ENCODE measurements around the gene DROSHA.

The DROSHA gene

DNA sequence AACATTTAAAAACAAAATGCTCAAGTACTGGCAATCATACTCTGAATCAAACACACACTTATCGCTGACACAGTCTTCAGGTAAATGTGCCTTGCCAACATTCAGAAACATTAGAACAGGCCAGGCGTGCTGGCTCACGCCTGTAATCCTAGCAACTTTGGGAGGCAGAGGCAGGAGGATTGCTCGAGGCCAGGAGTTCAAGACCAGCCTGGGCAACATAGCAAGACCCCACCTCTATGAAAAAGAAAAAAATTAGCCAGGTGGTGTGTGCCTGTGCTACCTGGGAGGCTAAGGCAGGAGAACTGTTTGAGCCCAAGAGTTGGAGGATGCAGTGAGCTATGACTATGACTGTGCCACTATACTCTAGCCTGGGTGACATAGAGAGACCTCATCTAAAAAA, 20.6 kb downstream of the DROSHA start:
- no peak for DNase-seq

DNA sequence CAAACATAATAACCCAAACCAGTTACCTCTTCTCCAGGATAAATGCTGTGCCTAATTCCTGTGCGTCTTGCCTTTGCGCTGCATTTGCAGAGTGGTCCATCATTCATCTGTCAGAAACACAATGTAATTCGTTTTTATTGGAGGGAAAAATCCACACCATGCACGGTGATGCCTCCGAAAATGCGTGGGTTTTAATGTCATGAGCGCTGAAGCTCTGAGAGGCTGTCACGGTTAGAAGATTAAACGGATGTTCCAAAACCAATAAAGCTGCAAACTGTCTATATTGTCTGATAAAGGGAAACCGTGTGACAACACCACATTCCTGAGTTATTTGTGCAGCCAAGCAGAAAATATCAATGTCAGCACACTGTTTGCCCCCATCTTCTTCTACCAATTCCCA, 27.4 kb downstream of the DROSHA start:
- no peak for DNase-seq

DNA sequence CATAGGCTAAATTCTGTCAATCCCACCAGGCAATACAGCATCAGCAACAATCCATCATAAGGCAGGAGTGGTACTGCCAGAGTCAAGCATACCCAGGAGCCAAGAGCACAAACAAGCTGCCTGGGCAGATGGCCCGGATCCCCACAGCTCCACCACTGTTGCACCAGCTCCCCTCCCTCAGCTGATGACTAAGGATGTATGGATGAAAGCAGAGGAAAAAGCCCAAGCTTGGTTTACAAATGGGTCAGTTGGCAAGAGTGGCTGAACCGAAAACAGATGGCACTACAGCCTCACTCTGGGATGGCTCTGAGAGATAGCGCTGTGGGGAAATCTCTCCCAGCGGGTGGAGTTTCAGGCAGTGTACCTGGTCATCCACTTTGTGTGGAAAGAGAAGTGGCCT, 29.4 kb downstream of the DROSHA start:
- DNase-seq: no peak

DNA sequence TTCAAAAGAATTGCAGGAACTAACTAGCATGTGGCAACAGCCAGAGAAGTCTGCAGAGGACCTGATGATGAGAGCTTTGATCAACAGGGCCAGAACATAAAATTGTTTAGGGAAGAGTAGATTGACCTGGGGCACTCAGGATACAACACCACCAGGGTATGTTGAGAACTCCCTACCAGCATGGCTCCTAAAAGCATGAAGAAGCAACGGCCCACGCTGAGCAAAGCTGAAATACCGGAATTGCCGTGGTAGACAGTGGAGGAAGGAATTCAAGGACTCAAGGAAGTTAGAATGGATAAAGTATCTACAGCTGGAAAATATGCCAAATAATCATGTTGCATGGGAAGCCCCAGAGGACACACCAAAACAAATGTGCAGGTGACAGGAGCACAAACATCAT, 31.6 kb downstream of the DROSHA start:
- no peak for DNase-seq

DNA sequence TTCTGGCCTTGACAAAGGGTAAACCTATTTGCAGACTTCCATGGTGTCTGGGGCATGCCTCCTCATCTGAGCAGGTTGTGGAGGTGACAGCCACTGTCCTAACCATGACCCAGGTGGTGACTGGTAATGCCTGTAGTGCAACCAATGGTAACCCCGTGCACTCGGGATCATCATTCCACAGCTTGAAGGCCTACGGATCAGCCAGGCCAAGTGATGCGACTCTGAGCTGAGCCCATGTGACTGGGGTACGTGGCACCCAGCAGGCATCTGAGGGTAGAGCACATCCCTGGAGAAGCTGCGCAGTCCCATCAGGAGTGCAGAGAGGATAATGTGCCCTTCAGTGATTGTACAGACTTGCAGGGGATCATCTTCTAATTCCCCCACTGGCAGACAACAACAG, 35.0 kb downstream of the DROSHA start:
- no peak for DNase-seq

DNA sequence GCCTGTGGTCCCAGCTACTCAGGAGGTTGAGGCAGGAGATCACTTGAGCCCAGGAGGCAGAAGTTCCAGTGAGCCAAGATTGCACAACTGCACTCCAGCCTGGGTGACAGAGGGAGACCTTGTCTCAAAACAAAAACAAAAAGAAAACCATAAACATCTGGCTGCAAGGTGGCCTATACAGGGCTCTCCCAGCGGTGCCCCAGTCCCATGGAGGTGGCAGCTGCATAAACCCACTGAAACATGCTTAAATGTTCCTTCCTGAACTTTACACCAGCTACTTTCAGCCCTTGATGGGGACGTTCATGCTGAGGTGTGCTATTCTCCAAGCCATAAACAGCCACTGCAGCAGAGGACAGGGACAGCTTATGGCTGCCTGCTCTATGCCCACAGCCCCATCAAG, 35.6 kb downstream of the DROSHA start:
- no peak for DNase-seq

DNA sequence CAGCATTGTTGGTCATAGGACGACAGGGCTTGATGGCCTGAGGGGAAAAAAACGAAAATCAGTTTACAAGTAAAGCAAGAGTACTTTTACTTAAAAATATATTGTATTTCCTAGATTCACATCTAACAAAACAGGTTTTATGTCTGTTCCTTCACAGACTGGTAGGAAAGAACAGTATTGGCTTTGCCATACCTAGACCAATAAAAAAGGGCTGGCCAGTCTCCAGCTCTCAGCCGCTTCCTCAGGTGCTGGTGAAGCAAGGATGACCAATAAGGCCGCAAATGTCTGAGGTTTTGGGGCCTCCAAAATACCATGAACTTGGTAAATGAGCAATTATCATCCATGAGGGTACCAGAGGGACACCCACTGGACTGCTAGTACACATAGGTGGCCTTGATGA, 36.6 kb downstream of the DROSHA start:
- DNase-seq: no peak

DNA sequence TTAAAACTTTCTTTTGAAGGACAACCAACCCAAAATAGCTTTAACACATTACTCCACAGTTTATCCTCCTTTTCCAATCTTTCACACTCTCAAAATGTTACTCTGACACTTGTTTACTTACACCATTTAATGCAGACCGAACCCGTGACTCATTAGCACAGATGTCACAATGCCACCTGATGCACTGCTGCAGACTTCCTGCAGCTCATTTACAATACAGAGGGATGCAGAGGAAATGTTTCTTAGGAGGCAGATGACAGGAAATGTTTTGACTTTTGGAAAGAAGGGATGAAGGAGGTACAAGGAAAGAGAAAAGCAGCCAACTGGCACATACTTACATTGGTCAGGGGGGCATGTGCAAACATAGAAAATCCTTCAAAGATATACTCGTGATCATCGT, 39.0 kb downstream of the DROSHA start:
- no peak for DNase-seq

DNA sequence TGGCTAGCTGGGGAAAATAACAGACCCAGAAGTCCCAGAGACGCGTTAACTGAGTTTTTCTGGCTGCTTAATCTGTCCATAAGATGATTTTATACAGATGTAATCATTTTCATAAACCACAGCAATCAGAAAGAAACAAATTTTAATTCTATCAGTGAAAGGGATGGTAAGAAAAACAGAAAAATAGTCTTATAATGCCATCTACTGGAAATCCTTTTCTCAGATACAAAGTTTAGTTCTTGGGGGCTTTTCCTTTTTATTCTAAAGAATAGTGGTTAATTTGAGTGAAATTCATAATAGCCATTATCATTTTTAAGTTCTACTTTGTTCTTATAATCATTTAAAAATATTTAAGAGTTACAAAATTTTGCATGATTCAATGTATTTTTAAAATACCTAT, 44.4 kb downstream of the DROSHA start:
- DNase-seq: no peak

DNA sequence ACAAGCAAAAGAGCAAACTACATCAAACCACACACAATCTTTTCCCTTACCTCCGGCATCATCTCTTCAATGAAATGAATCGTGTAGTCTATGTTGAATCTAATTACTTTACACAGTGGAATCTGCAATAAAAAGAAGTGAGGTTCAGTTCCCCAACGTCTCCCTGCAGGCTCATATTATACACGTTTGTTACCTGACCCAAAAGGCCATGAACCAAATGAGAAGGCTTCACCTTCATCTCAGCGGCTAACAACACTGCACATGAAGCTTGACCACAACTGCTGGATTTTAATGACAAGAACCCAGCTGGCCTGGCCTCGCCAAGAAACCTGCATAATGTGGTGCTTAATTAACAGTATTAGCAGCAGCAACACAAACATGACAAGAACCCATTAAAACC, 45.5 kb downstream of the DROSHA start:
- DNase-seq: no peak

DNA sequence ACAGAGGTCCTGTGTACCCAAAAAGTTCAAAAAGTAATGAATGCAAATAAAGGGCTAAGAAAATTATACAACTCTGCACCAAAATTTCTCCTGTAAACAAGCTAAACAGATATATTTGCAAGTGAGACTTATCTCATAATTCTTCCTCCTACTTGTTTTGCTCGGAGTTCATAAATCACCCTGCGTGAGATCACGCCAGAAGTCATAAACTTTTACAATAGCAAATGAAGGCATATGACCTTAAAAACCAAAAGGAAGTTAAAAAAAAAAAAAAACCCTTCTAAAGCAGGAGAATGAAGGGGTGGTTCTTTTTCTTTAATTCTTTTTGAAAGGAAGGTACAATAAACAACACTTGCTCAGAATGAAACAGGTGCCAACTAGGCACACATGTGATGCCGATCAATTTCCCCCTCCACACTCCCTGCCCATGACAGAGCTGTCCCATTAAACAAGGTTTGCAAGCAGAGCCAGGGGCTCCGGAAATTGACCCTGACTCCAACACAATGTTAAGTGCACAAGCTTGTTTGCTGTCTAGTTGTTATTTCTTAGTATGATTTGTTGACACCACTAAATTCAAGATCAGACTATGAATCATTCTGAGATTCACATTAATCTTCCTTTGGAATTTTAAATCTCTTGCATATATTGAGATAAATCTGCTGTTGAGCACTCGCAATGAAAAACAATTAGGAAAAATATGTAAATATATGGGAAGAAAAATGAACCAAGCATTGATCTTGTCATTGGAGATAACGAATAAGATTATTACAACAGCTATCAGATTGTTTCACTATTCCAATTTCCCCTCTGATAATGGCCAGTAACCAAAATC, 46.3 kb downstream of the DROSHA start:
- no peak for DNase-seq

DNA sequence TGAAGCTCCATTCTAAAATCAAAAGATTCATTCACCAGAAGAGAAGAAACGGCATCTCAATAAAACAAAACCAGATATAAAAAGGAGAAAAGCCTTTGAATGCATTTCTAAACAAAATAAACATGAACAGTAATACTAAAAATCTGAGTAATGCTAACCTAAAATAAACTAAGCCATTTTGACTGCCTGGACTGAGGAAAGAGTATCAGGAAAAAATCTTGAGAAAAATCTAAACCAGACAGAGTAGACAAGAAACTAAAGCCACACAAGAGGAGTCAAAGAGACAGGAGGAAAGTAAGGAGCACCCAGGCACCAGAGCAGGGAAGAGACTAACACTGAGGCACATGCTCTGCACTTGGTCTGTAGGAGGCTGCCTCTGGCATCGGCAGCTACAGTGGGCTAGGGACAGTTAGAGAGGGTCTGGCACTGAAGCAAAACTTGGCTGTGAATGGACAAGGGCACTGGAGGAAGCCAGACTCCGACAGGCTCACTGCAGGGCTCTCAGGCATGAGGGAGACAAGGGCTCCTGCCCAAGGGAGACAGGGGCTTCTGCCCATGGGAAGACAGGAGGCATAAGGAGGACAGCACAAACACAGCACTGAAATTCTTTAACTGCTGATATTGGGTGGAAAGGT, 50.2 kb downstream of the DROSHA start:
- no peak for DNase-seq

DNA sequence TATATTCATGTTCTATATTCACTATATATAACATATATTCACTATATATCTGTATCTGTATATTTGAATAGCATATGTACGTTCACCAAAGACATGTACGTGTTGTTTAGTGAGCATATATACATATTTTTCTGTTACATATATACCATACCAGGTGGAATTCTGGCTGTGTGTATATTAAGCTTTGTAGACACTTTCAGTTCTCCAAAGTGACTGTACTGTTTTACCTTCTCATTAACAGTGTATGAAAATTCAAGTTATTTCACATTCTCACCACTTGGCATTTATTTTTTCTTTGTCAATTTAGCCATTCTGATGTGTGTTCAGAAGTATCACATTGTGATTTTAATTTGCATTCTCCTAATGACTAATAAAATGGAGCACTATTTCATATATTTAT, 52.2 kb downstream of the DROSHA start:
- no peak for DNase-seq

DNA sequence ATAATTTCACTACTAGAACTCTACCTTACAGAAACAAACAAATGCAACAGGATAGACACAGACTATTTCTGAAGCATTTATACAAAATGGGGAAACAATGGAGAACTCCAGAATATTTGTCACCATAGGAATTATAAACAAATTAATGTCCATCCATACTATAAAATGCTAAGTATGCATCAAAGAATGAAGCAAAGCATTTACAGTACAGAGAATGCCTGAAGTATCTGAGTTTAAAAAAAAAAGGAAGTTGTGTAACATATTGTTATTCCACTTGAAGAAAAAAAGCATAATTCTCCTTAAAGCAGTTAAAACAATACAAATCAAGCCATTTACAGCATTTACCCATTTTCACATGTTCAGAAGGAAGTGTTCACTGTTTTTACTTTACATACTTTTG, 53.0 kb downstream of the DROSHA start:
- DNase-seq: no peak

DNA sequence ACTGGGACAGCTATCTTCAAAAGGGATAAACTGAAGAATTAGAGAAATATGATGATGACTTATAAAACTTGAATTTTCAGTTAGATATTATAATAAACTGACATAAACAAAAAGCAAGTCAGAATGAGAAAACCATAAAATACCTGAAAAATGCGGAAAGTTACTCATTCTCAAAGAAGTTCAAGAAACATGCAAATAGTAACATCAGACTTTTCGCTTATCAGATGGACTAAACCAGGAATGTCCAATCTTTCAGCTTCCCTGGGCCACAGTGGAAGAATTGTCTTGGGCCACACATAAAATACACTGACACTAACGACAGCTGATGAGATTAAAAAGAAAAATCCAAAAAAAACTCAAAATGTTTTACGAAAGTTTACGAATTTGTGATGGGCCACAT, 53.9 kb downstream of the DROSHA start:
- DNase-seq: no peak

DNA sequence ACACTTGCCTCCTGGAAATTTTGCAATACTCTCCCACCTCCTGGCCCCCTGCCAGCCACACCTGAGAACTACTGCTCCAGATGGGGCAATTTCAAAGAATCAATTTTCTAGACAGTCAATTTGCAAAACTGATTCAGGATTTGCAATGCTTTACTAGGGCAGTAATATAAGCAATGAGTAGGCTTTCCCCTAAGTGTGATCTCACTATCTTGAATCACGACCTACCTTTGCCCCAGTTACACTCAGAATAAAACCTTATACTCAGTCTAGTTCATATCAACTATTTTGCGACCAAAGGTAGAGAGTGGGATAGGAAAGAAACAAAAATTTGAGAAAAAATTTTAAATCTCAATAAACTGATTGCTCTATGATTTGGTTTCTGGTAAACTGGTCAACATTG, 54.4 kb downstream of the DROSHA start:
- DNase-seq: no peak

DNA sequence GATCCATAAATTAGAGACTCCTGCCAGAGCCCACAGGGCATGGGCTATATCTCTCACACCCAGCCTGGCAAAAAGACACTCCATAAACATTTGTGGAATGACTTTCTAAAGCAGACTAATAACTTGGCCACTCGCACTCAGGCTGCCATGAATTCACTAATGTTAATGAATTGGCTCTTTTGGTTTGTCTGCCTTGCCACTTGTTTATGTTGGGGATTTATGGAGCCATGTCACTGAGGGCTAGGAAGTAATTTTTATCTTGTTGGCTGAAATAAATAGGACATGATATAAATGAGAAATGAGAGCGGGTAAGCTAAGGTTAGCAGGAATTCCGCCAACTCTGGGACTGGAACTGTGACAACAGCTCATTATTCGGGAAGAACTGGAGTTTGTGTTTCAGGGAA, 55.2 kb downstream of the DROSHA start:
- DNase-seq: no peak

DNA sequence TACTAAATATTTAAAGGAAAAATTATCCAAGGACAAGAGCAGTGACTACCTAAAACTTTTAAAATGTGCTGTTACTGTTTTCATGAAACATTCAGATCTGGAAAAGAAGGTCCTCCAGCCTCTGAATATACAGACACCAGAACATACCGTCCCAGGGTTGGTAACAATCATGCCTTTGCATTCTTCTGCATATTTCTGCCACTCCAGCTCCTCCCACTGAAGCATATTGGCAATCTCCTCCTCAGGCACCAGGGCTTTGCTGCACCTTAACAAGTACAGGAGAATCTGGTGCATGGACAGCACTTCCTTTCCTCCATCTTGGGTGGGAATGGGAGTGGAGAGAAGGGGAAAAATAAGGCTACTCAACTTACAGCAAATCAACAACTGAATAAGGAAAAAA, 60.0 kb downstream of the DROSHA start:
- no peak for DNase-seq

DNA sequence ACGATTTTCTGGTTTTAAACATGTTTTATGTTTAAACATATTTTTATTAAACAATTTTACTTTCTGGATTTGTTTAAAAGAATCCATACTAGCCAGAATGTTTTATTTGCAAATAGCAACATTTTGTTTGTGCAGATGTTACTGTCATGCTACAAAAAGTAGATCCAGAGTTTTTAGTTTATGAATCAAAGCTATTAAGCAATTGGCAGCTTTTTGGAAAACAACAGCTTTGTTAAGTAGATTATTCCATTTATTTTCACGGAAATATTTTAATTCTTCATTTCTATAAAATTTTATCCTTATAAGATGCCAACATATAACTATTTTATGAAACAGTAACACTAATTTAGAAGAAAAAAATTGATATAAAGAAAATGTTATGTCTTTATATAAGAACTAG, 60.9 kb downstream of the DROSHA start:
- DNase-seq: no peak

DNA sequence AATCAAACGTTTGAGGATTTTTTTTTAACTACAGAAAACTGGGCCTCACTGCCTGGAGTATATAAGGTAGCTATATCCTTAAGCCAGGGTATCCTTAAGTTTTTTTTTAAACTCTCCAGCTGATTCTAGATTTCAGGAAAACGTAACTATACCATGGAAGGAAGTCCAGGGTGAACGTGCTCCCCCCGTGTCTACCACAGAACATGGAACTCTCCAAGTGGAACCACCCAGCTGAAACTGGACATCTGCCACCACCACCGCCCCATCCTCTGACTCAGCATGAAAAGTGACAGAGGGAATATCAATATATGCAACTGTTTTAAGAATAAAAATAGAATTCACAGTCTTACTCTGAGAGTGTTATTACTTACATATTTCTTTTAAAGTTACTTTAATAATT, 61.3 kb downstream of the DROSHA start:
- no peak for DNase-seq

DNA sequence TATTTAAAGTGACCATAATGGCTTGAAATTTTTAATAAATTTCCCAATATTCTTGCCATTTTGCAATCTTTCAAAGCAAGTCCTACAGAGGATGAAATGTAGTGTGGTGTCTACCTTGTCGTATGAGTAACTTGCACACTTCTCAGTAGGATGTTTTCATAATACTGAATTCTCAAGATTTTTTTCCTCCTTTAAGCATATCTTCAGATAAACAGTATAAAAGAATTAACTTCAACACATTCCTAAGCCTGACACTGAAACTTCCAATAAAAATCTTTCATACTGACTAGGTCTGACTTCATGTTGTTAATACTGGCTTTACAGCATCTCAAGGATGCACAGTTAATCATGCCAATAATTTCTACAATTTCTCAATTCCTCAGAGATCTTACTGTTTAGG, 62.0 kb downstream of the DROSHA start:
- no peak for DNase-seq

DNA sequence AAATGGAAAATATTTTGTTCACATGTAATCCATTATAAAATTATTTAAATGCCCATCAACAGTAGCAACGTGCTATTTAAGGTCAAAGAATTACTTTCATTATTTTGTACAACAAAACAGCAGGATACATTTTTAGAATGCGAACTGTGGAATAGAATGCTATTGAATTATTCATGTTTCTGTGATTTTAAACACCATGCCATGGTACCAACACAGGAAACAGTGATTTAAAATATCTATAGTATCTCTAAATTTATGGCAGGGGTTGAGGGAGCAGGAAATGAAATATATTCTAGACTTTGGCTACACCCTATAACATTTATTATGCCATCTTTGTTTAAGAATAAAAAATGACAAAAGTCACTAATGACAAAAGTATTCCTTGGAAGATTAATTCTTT, 62.4 kb downstream of the DROSHA start:
- DNase-seq: no peak

DNA sequence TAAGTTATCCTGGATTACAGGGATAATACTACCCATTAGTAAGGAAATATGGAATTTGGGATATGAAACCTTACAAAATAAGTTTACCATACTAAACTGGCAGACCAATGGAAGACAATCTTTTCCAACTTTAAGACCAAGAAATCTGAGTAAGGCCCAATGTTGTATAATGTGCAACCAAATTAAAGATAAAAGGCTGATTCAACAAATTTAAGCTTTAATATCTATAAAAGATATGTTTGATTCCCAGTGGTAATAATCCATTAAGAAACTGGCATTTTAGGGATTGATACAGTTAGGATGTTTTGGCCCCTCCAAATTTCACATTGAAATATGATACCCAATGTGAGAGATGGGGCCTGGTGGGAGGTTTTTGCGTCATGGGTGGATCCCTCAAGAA, 66.6 kb downstream of the DROSHA start:
- no peak for DNase-seq

DNA sequence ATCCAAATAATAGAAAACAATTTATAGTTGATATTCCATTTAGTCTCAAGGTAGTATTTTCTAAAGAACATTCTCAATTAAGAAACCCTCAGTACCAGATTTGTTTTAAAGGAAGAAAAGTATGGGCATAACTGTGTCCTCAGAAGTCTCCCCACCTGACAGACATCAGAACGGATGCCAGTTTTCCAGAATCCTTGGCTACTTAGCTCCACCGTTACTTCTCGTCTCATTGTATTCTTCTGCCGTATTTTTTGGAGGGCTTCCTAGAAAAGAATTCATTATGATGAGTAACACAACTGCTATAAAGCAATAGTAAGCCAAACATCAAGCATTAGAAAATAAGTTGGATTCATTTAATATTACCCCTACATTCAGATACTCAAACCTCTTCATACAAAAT, 67.8 kb downstream of the DROSHA start:
- DNase-seq: no peak

DNA sequence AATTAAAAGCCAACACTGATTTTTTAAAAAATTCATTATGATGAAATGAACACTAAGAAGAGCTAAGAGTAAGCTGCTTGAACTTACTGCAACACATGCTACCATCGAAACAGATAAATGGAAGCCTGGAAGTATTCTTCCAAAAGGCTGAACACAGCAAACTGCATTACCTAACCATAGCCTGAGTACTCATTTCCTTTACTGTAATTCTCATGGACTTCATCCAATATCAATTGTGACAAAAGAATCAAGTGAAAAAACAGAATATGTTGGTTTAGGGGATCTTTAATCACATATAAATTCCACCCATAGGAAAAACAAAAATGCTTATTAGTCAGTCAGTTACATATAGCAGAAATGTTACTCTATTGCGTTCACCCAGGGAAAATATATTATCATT, 68.5 kb downstream of the DROSHA start:
- no peak for DNase-seq
